SU-DHL-6 (cell line): ENCODE measurements around the gene STX5.

Source experiments
- H2AFZ ChIP-seq: fragments of 200-600 bp; sonication (generic); 2 replicates; pipeline ENCODE4 v1.6.1; 2014; ENCODE audit warnings: low read depth, mild to moderate bottlenecking, moderate library complexity, mixed read lengths, antibody characterized with exemption, low read length; ENCODE audit not compliant: severe bottlenecking
- H3F3A ChIP-seq: fragments of 200-600 bp; shearing (Covaris generic); 2 replicates; pipeline ENCODE4 v1.6.0; 2016; ENCODE audit warnings: antibody characterized with exemption, mild to moderate bottlenecking; ENCODE audit not compliant: insufficient read depth
- H3K27ac ChIP-seq: fragments of 200-600 bp; sonication (generic); 2 replicates; pipeline ENCODE4 v1.5.1; 2016; ENCODE audit warnings: low read depth, mild to moderate bottlenecking, low read length, moderate library complexity, mixed read lengths
- H3K27me3 ChIP-seq: fragments of 200-600 bp; sonication (generic), shearing (Covaris generic); 2 replicates; pipeline ENCODE4 v1.6.0; 2014; ENCODE audit warnings: mild to moderate bottlenecking, low read length
- H3K36me3 ChIP-seq: fragments of 200-600 bp; sonication (generic); 2 replicates; pipeline ENCODE4 v1.6.1; 2014; ENCODE audit warnings: mild to moderate bottlenecking, low read length, mixed read lengths
- H3K4me2 ChIP-seq: fragments of 300-600, 200-600 bp; shearing (Covaris generic), sonication (generic); 2 replicates; pipeline ENCODE4 v1.6.0; 2014; ENCODE audit warnings: low read length, low read depth, mild to moderate bottlenecking; ENCODE audit not compliant: poor library complexity, severe bottlenecking
- H3K4me3 ChIP-seq: fragments of 200-600 bp; sonication (generic); 2 replicates; pipeline ENCODE4 v1.5.1; 2014; ENCODE audit warnings: antibody characterized with exemption, low read length, mild to moderate bottlenecking, mixed read lengths; ENCODE audit not compliant: insufficient read depth, poor library complexity, severe bottlenecking
- H3K79me2 ChIP-seq: fragments of 200-600 bp; sonication (generic); 2 replicates; pipeline ENCODE4 v1.6.1; 2014; ENCODE audit warnings: mild to moderate bottlenecking, low read length, moderate library complexity; ENCODE audit not compliant: insufficient read depth
- H3K9ac ChIP-seq: fragments of 200-600 bp; sonication (generic); 2 replicates; pipeline ENCODE4 v1.7.0; 2014; ENCODE audit warnings: mild to moderate bottlenecking, low read length
- H3K9me2 ChIP-seq: fragments of 200-600 bp; sonication (generic); replicated peaks from 2 replicates; pipeline ENCODE4 v1.6.1; 2014; ENCODE audit warnings: low read length; ENCODE audit not compliant: insufficient read depth
- H3K9me3 ChIP-seq: fragments of 200-600 bp; sonication (generic); 2 replicates; pipeline ENCODE4 v1.6.1; 2014; ENCODE audit warnings: low read length, mixed read lengths; ENCODE audit not compliant: insufficient read depth
- H4K20me1 ChIP-seq: fragments of 200-600 bp; sonication (generic); 2 replicates; pipeline ENCODE4 v1.6.1; 2014; ENCODE audit warnings: low read depth, mild to moderate bottlenecking, antibody characterized with exemption, low read length, moderate library complexity, mixed read lengths
- EZH2phosphoT487 ChIP-seq: fragments of 200-600 bp; sonication (generic), shearing (Covaris generic); conservative IDR thresholded peaks from 2 replicates; pipeline ENCODE4 v1.6.1; 2018; ENCODE audit warnings: mild to moderate bottlenecking, antibody characterized with exemption, low read length, moderate library complexity, mixed read lengths
- TF ChIP-seq, protein P1 (sequence below): fragments of 200-600 bp; sonication (generic); IDR thresholded peaks from one replicate; pipeline ENCODE4 v1.5.1; 2017; ENCODE audit warnings: antibody characterized with exemption, mild to moderate bottlenecking, low read length, moderate library complexity; ENCODE audit not compliant: insufficient read depth, poor library complexity, severe bottlenecking

The STX5 gene

DNA sequence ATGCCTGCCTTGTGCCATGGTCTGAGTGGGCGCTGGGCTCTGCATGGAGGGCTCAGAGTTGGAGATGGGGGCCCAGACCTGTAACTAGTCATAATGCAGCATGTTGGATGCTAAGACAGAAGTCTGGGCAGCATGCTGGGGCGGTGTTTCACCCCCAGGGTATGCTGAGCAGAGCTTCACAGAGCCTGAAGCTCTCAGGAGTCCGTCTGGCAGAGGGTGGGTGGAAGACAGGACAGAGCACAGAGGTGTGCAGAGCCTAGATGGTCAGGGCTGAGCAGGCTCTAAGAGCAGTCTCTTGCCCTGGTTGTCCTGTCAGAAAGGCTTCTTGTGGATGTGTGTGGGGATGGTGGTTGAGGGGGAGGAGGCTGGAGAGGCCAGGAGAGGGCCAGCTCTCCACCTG lies 53.4 kb downstream of the STX5 start:
- H3K79me2 ChIP-seq: peaks cover 9% of the 10 kb centered on the region; the same call in 1 of the 2 replicates
- no peak overlapping the region for H3K4me3 ChIP-seq
- no peak overlapping the region for H2AFZ ChIP-seq
- H4K20me1 ChIP-seq: no peaks in the 10 kb centered on the region
- H3K9me2 ChIP-seq: no peaks in the 10 kb centered on the region
- H3K27ac ChIP-seq: no peak overlapping the region
- no peaks in the 10 kb centered on the region for H3F3A ChIP-seq
- no peak overlapping the region for H3K9ac ChIP-seq
- H3K36me3 ChIP-seq: no peaks in the 10 kb centered on the region
- TF ChIP-seq, protein P1, sequence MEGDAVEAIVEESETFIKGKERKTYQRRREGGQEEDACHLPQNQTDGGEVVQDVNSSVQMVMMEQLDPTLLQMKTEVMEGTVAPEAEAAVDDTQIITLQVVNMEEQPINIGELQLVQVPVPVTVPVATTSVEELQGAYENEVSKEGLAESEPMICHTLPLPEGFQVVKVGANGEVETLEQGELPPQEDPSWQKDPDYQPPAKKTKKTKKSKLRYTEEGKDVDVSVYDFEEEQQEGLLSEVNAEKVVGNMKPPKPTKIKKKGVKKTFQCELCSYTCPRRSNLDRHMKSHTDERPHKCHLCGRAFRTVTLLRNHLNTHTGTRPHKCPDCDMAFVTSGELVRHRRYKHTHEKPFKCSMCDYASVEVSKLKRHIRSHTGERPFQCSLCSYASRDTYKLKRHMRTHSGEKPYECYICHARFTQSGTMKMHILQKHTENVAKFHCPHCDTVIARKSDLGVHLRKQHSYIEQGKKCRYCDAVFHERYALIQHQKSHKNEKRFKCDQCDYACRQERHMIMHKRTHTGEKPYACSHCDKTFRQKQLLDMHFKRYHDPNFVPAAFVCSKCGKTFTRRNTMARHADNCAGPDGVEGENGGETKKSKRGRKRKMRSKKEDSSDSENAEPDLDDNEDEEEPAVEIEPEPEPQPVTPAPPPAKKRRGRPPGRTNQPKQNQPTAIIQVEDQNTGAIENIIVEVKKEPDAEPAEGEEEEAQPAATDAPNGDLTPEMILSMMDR: no peak
- TF ChIP-seq EZH2phosphoT487: no peak
- H3K9me3 ChIP-seq: no peaks in the 10 kb centered on the region
- H3K4me2 ChIP-seq: no peak overlapping the region
- no peaks in the 10 kb centered on the region for H3K27me3 ChIP-seq

DNA sequence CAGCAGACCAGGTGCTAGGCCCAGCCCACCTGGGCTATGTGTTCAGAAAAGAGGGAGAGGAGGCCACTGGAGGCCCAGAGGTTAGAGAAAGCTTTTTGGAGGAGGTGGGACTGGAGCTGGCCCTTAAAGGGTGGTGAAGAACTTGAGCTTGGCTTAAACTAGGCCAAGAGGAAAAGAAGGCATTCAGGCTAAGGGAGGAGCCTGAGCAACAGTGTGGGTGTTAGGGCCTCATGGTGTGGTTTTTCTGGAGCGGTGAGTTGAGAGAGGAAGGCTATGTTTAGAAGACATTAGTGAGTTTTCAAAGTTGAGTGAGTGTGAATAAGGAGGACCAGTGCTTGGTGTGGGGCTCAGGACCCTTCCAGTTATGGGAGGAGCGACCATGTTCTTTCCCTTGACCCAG lies 54.5 kb downstream of the STX5 start:
- H3K27ac ChIP-seq: no peak overlapping the region
- no peak overlapping the region for H3K4me2 ChIP-seq
- H3K9ac ChIP-seq: no peak overlapping the region
- no peaks in the 10 kb centered on the region for H3F3A ChIP-seq
- TF ChIP-seq, protein P1: no peak
- no peak for TF ChIP-seq EZH2phosphoT487
- H3K9me3 ChIP-seq: no peaks in the 10 kb centered on the region
- H2AFZ ChIP-seq: no peak overlapping the region
- no peaks in the 10 kb centered on the region for H3K9me2 ChIP-seq
- no peak overlapping the region for H3K4me3 ChIP-seq
- no peaks in the 10 kb centered on the region for H3K36me3 ChIP-seq
- H4K20me1 ChIP-seq: no peaks in the 10 kb centered on the region
- no peaks in the 10 kb centered on the region for H3K27me3 ChIP-seq
- H3K79me2 ChIP-seq: peaks cover 14% of the 10 kb centered on the region; the same call in 1 of the 2 replicates

DNA sequence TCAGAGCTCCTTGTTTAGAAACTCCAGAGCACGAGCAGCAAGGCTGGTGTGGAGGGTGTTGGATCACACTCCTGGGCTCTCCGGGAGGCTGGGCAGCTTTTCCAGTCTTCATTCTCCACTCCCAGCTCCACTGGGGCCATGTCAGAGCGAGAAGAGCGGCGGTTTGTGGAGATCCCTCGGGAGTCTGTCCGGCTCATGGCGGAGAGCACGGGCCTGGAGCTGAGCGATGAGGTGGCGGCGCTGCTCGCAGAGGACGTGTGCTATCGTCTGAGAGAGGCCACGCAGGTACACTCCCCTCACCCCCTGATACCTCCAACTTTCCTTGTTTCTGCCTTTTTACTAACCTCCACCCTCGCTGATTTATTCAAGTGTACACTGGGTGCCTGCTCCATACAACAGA lies 56.2 kb downstream of the STX5 start:
- Histone ChIP-seq H3K4me2 (no peak overlapping the region), H3F3A (peaks cover 3% of the 10 kb centered on the region), H3K9me2 (no peaks in the 10 kb centered on the region), H3K79me2 (peaks cover 23% of the 10 kb centered on the region), H3K27me3 (no peaks in the 10 kb centered on the region), H2AFZ (no peak overlapping the region), H3K4me3 (no peak overlapping the region), H3K27ac (no peak overlapping the region), H3K36me3 (no peaks in the 10 kb centered on the region), H3K9ac (no peak overlapping the region), H3K9me3 (no peaks in the 10 kb centered on the region), H4K20me1 (no peaks in the 10 kb centered on the region)
- no peak for TF ChIP-seq EZH2phosphoT487
- TF ChIP-seq, protein P1: no peak
